Measurements from ENCODE around the gene MAPK14.
"Not testable (repeated sequence)": the region's sequence is repeated elsewhere in the genome, so short reads cannot be mapped to it uniquely, and the experiment has no call there.

MAPK14 gene

DNA sequence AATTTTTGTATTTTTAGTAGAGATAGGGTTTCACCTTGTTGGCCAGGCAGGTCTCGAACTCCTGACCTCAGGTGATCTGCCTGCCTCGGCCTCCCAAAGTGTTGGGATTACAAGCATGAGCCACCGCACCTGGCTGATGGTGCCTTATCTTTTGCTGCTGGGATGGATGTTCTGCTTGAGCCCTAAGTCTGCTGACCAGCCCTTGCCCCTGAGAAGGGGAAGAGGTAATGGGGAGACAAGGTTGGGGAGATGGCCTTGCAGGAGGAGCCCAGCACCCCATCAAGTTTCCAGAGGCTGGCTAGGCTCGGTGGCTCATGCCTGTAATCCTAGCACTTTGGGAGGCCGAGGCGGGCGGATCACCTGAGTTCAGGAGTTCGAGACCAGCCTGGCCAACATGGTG, 96.7 kb downstream of the MAPK14 start:
- not testable (repeated sequence) for FAIRE-seq

- FAIRE-seq, result no peak
These were observed 97.3 kb downstream of the MAPK14 start for GRCh38 chr6:36124881-36125280.

DNA sequence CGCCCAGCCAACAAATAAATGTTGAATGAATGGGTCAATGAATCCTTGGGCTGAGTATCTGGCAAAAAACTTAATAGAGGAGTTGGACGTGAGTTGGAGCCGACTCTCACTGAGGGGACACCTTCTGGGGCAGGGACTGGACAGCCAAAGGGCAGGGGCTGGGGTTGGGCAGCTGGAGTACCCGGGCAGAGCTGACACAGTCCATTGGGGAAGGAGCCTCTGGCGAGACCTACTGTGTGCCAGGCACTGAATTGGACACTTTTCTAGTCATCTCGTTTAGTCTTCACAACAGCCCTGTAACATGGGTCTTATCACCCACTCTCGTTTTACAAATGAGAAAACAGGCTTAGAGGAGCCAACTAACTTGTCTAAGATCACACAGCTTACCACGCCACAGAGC, 98.0 kb downstream of the MAPK14 start:
- FAIRE-seq, result no peak

DNA sequence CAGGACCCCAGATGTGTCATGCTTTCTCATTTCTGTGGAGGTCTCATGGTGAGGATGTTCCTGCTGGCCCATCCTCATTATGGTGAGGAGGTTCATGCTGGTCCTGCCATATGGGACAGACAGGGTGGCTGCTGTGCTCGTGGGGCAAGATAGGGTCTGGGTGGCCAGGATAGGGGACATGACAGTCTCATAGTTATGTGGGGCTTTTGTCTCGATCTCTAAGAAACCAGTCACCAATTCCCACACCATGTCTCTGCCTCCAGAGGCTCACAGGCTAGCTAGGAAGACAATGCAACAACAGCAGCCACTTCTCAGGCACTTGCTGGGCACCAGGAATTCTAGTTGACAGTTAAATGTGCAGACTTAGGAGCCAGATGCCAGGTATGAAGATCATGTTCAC, 98.5 kb downstream of the MAPK14 start:
- no peak for FAIRE-seq

DNA sequence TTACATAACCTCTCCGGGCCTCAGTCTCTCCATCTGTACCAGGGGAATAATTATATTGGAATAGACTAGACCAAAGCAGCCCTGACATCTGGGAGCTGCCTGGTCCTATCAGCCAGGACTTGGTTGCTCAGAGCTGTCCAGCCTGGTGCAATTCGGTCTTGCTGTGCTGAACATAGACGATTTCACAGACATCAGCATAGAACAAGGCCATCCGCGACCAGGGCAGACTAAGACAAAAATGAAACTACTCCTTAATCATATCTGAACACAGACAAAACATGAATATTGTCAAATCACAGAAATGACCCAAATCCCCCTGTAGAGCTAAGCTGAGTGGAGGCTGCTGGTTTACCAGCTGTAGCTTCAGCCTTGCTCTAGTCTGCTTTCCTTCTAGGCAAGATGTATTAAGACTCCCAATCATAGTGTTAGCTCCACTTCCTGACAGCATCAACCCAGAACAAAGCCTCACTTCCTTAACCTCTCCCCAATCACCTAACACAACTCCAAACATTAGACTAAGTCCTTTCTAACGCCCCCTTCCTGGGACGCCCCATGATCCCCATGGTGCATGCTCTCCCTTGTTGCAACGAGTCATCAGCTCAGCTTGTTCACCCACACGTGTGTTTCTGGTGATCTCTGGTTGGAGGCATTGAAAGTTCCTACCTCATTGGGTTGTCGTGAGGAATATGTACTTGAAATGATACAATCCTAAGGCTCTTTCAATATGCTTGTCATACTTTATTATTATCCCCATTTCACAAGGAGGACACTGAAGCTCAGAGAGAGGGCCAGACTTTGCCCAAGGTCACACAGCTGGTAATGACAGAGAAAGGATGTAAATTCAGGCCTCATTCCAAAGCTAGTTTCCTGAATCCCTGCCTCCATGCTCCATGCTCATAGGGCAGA, 99.2 kb downstream of the MAPK14 start:
- FAIRE-seq, result no peak

GRCh38 chr6:36127462-36128016, 99.9 kb downstream of the MAPK14 start:
- no peak for FAIRE-seq

GRCh38 chr6:36128073-36128472, 100.5 kb downstream of the MAPK14 start:
- FAIRE-seq, result no peak

GRCh38 chr6:36128793-36129192, 101.2 kb downstream of the MAPK14 start:
- FAIRE-seq, result no peak

DNA sequence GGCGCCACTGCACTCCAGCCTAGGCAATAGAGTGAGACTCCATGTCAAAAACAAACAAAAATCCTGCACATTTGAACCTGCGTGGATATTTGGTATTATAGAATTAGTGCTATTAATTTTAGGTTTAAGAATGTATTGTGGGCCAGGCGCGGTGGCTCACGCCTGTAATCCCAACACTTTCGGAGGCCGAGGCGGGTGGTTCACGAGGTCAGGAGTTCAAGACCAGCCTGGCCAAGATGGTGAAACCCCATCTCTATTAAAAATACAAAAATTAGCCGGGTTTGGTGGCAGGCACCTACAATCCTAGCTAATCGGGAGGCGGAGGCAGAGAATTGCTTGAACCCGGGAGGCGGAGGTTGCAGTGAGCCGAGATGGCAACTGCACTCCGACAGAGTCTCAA, 101.7 kb downstream of the MAPK14 start:
- FAIRE-seq, result not testable (repeated sequence)

GRCh38 chr6:36129941-36130666, 102.5 kb downstream of the MAPK14 start, which contains the start of gene MAPK13:
TSS of gene MAPK13 (plus strand) at chr6:36130513. CDS start at chr6:36130583, 70 bp downstream.
- FAIRE-seq, result no peak

DNA sequence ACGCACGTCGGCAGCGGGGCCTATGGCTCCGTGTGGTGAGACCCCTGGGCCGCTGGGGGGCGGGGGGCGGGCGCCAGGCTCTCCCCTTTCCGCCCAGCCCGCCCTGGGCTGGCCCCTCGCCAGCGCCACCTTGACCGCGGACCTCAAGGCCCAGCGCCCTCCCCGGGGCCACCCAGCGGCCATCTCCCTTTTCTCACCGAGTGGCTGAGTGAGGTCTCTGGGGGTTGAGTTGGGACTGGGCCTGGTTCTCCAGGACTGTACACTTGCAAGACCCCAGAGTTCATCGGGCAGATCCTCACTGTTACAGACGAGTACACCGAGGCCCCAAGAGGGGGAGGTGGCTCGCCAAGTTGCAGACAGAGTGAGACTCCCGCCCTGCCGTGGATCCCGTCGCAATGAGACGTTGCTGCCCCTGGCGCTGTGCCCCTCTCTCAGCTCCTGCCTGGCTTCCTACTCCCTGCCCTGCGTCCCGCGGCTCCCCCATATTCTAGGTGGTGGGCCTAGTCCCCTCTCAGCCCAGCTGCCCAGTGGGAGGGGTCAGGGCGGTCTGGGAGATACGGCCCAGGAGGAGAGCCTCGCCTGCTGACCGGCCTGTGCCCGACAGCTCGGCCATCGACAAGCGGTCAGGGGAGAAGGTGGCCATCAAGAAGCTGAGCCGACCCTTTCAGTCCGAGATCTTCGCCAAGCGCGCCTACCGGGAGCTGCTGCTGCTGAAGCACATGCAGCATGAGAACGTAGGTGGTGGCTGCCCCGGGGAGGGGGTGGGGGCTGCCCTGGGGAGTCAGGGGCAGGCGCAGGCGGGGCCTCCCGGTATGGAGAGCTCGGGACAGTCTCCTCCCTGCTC, 103.3 kb downstream of the MAPK14 start:
- FAIRE-seq, result no peak

GRCh38 chr6:36131511-36132245, 104.1 kb downstream of the MAPK14 start:
- no peak for FAIRE-seq

DNA sequence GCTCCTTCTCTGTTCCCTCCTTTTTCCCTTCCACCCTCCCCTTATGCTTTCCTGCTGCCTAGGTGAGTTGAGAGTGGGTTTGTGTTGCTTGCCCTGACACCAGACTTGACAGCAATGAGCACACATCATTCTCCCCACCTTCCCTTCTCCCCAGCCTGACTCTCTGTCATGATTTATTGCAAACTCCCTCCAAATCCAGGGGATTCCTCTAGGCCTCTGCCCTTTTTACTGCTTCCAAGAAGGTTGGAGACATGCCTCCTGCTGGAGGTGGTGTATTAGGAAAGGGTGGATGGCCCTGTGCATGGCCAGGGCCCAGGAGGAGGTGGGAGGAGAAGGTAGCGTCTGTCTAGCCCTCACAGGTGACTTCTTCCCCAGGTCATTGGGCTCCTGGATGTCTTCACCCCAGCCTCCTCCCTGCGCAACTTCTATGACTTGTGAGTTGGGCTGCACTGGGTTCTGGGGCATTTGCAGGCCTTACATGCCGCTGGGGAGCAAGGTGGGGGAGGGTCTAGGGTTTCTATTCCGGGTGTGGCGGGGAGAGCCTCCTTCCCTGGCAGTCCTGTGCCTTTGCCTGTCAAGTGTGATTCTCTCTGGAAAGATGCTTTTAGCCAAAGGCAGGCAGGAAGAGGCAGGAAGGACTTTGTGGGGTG, 104.8 kb downstream of the MAPK14 start:
- FAIRE-seq, result no peak

DNA sequence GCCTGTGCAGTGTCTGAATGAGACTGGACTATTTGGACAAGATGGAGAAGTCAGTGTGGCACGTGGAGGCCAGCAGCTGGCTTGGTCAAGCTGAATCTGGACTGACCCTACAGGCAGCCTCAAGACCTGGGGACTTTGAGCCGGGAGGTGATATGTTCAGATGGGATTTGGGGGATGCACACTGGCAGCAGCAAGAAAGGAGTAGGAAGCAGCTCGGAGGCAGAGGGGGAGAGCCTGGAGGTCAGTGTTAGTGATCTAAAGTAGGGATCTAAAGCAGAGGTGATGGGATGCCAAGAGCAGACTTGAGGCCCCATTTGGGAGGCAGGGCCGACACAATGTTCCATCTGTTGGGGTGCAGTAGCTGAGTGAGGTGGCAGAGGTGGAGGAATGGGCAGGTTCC, 105.5 kb downstream of the MAPK14 start:
- no peak for FAIRE-seq

GRCh38 chr6:36133912-36134311, 106.3 kb downstream of the MAPK14 start:
- FAIRE-seq, result no peak

- no peak for FAIRE-seq
These were observed 107.6 kb downstream of the MAPK14 start for GRCh38 chr6:36135053-36135731.

GRCh38 chr6:36136034-36136433, 108.4 kb downstream of the MAPK14 start:
- no peak for FAIRE-seq

DNA sequence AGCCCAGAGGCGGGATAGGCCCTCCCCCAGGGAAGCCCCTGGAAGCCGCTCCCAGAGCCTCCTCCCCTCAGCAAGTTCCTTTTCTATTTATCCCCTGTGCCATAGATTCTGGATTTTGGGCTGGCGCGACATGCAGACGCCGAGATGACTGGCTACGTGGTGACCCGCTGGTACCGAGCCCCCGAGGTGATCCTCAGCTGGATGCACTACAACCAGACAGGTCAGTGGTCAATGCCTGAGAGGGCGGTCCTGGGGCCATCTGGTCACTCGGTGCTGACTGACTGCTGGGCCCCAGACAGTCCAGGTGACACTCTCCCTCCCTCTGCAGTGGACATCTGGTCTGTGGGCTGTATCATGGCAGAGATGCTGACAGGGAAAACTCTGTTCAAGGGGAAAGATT, 108.9 kb downstream of the MAPK14 start:
- no peak for FAIRE-seq

GRCh38 chr6:36138667-36139066, 111.1 kb downstream of the MAPK14 start:
- FAIRE-seq, result no peak

- FAIRE-seq, result no peak
These were observed 111.8 kb downstream of the MAPK14 start for GRCh38 chr6:36139431-36139830.
